ENCODE results near the gene S100A10. TPM values are rescaled to one million over a fixed set of nuclear protein-coding genes. Genes with fewer than 3 reads are reported as not detected.

The S100A10 gene
- total and polyA plus RNA-seq, 2 of the 4 experiments (the other 2 are of a cell fraction), result 86.0 to 277 TPM

DNA sequence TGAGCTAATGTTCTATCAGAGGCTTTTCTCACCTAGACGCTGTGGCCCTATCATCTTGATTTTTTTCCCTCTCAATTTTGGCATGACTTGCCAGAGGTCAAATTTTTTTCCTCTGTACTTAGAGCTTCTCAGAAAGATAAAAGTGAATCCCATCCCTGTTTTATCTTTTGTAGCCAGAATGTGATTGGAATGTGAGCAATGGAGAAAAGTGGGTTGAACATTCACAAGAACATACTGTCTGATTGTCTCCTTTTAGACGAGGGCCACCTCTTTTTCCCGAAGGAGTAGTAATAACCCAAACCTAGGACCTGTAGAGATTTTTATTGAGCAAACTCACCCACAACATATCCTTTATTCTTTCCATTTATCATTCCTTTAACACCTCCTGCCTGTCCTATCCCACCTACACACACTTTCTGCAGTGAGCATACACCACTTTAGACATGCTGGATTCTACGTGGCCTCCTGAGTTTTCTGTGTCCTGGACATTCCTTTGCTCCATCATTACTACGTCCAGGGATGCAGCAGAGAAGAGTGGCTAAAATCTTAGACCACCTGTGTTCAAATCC, 15.9 kb downstream of the S100A10 start:
- intact Hi-C loops (cut with micrococcal nuclease), result no loop called here
- WGBS, 2 experiments (ENCODE audit: extremely low coverage in 2 of 2, insufficient read length in 1 of 2), result no CpG with 5 or more reads among the region's 5 CpGs

More for the DNA sequence above, 15.9 kb downstream of the S100A10 start:
- Histone ChIP-seq H3K36me3 (ENCODE audit: control insufficient read depth, insufficient read depth, low read length) (peaks cover 12% of the 10 kb centered on the region), H4K91ac (ENCODE audit: insufficient read depth, low read depth, low read length) (no peak overlapping the region), H3K56ac (ENCODE audit: extremely low read depth, insufficient read depth, low read length) (no peak overlapping the region), H3K9me1 (ENCODE audit: insufficient read depth, low read length) (peaks cover 9% of the 10 kb centered on the region), H2BK15ac (ENCODE audit: low read depth, low read length) (no peak overlapping the region), H3K4me3 (ENCODE audit: insufficient read depth, low read depth, low read length) (no peak overlapping the region), H3K4ac (ENCODE audit: low read depth, low read length) (no peak overlapping the region), H3K27ac (ENCODE audit: insufficient read depth, low read length) (no peak overlapping the region), H2BK120ac (ENCODE audit: low read depth, low read length) (no peak overlapping the region), H3K27me3 (ENCODE audit: control insufficient read depth, insufficient read depth, low read length) (no peaks in the 10 kb centered on the region), H3K18ac (ENCODE audit: low read depth, low read length) (no peak overlapping the region), H2AK5ac (ENCODE audit: low read depth, low read length) (no peak overlapping the region), H4K8ac (ENCODE audit: low read depth in 2 of 2, low read length in 2 of 2) (no peak overlapping the region), H2AK9ac (replicated peaks; ENCODE audit: low read depth, low read length, poor library complexity) (no peak overlapping the region), H2AFZ (replicated peaks; ENCODE audit: low read length, poor library complexity) (no peak overlapping the region), H3K4me2 (ENCODE audit: low read depth, low read length) (no peak overlapping the region), H4K20me1 (ENCODE audit: insufficient read depth, low read length) (0 out of 2 replicates have a peak, but pooled peaks cover 6% of the 10 kb centered on the region), H3K23ac (ENCODE audit: low read depth, low read length) (no peak overlapping the region), H3K9ac (ENCODE audit: low read depth, low read length) (no peak overlapping the region), H4K5ac (ENCODE audit: low read depth, low read length) (no peak overlapping the region), H2BK20ac (ENCODE audit: low read depth, low read length) (no peak overlapping the region), H3K79me1 (ENCODE audit: low read depth in 1 of 2, low read length in 2 of 2) (peaks cover 6 to 19% of the 10 kb centered on the region in 2 experiments; a peak in 2 of 4 replicates), H3K4me1 (ENCODE audit: control insufficient read depth, insufficient read depth, low read length) (peaks cover 4% of the 10 kb centered on the region), H3K14ac (replicated peaks; ENCODE audit: low read depth, low read length) (no peak overlapping the region), H2BK5ac (ENCODE audit: low read depth, low read length, poor library complexity, severe bottlenecking) (no peak overlapping the region), H3K9me3 (ENCODE audit: control insufficient read depth, insufficient read depth, low read length) (no peaks in the 10 kb centered on the region)
- dilution Hi-C loops (cut with HindIII; ENCODE audit: low sequenced_read_pairs, unreplicated experiment) (no loop called here), in situ Hi-C loops (cut with MboI; ENCODE audit: low sequenced_read_pairs) (loop anchor here (25.0 kb wide), 1 partner anchor 665 kb away; no protein-coding TSS in a partner anchor)
- no peak for DNase-seq
- ATAC-seq (ENCODE audit: low read depth), result no peak
- CTCF ChIA-PET, result interaction anchor here (1.0 to 1.2 kb wide), 3 partner anchors 10 to 24 kb away, joined by 3 to 4 read pairs (median 3); no protein-coding TSS in a partner anchor
- POLR2A ChIA-PET (ENCODE audit: unreplicated experiment), result interaction anchor here (1.1 kb wide), 1 partner anchor 11 kb away, joined by 4 read pairs; no protein-coding TSS in a partner anchor
- no TSS peak for BruUV-seq (replicated peaks)
- no peak for TF ChIP-seq CEBPB (IDR thresholded peaks at IDR 0.05; ENCODE audit: low read depth, low read length)

Data from IMR-90 (cell line).